ENCODE measurements around the gene GID8. TPM values are rescaled to one million over a fixed set of nuclear protein-coding genes. Genes with fewer than 3 reads are reported as not detected.

The GID8 gene
- polyA plus RNA-seq, 1 donor from 2014 or later, result 54.8 TPM

DNA sequence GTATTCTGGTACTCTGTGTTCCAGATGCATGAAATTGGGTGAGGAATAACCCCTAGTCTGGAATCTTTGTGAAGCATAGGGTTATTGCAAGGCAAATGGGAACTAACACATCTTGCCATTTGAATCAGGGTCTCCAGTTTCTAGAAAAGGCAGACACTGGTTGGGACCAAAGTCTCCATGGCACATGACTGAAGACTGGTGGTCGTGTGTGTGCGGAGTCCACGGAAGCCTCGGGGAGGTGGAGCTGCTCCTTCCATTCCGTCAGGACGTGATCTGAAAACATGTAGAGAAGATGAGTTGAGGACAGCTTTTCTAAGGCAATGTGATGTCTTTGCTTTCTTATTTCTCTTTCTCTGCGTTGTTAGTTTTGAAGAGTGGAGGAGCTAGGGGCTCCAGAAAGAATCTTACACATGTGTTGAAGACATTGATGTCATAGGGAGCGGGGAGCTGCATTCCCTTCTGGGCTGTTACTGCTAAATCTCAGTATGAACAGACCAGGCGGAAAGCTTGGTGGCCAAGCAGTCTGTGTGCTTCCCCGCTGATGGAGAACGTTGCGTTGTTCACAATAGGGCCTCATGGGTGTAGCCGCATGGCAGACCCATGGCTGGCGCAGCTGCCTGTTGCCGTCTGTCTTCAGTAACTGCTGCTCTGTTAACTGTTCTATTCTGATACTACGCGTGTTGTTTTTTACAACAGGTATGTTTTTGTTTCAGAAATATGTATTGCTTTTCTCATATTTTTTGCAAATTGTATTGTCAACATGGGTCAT, 9.8 kb downstream of the GID8 start:
- Histone ChIP-seq H3K27ac (ENCODE audit: low read length) (no peak overlapping the region), H3K4me2 (ENCODE audit: low read length) (no peak overlapping the region), H2AFZ (ENCODE audit: low read depth, low read length) (no peak overlapping the region), H4K20me1 (ENCODE audit: insufficient read depth) (no peaks in the 10 kb centered on the region), H3K36me3 (ENCODE audit: insufficient read depth, low read length) (peaks cover 10% of the 10 kb centered on the region), H3K9me2 (ENCODE audit: insufficient read depth, low read length) (no peaks in the 10 kb centered on the region), H3K9me3 (ENCODE audit: low read length) (no peaks in the 10 kb centered on the region), H3K4me3 (ENCODE audit: low read length) (no peak overlapping the region), H3K27me3 (ENCODE audit: insufficient read depth, low read depth, low read length) (no peaks in the 10 kb centered on the region), H3K9ac (ENCODE audit: low read length) (no peak overlapping the region), H3F3A (ENCODE audit: insufficient read depth, low read length, poor library complexity, severe bottlenecking) (no peaks in the 10 kb centered on the region), H3K79me2 (replicated peaks; ENCODE audit: insufficient read depth, low read length) (peaks cover 2% of the 10 kb centered on the region)
- TF ChIP-seq POLR2AphosphoS5 (IDR thresholded peaks at IDR 0.05), result no peak

DNA sequence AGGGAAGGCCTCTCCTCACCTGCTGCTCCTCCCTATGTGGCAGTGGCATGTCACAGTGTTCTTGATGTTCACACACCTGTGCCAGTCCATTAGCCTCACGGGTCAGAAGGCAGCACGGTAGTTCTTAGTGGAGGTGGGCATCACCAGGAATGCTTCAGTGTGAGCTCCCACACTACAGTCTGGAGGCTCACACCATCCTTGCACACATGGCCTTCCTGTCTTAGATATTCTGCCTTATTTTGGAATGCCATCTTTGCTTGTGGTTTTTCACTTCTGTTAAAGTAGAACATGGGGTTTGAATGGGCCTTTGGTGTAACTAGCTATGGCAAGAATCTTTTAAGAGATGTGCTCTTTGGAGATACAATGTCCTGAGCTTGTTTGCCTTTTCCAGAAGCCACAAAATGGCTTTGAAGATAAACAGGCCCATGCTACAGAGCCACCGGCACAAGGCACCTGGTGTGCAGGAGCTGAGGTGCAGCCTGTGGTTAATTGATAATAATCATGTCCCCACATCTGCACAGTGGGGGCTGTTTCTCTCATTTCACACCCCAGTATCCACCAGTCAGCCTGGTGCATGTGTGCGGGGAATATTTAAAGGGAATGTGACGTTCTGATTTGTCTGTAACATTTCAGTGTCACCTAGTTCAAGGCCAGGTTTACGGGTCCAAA, 11.3 kb downstream of the GID8 start:
- Histone ChIP-seq H3K9ac (ENCODE audit: low read length) (no peak overlapping the region), H3K9me3 (ENCODE audit: low read length) (no peaks in the 10 kb centered on the region), H3K36me3 (ENCODE audit: insufficient read depth, low read length) (peaks cover 10% of the 10 kb centered on the region), H3K27me3 (ENCODE audit: insufficient read depth, low read depth, low read length) (no peaks in the 10 kb centered on the region), H3K4me3 (ENCODE audit: low read length) (no peak overlapping the region), H3K79me2 (replicated peaks; ENCODE audit: insufficient read depth, low read length) (no peaks in the 10 kb centered on the region), H3K4me2 (ENCODE audit: low read length) (no peak overlapping the region), H3K9me2 (ENCODE audit: insufficient read depth, low read length) (no peaks in the 10 kb centered on the region), H3F3A (ENCODE audit: insufficient read depth, low read length, poor library complexity, severe bottlenecking) (no peaks in the 10 kb centered on the region), H4K20me1 (ENCODE audit: insufficient read depth) (no peaks in the 10 kb centered on the region), H3K27ac (ENCODE audit: low read length) (no peak overlapping the region), H2AFZ (ENCODE audit: low read depth, low read length) (no peak overlapping the region)
- TF ChIP-seq POLR2AphosphoS5 (IDR thresholded peaks at IDR 0.05) (no peak), RAD21 (conservative IDR thresholded peaks at IDR 0.05) (no peak)
- TF ChIP-seq, protein P1, sequence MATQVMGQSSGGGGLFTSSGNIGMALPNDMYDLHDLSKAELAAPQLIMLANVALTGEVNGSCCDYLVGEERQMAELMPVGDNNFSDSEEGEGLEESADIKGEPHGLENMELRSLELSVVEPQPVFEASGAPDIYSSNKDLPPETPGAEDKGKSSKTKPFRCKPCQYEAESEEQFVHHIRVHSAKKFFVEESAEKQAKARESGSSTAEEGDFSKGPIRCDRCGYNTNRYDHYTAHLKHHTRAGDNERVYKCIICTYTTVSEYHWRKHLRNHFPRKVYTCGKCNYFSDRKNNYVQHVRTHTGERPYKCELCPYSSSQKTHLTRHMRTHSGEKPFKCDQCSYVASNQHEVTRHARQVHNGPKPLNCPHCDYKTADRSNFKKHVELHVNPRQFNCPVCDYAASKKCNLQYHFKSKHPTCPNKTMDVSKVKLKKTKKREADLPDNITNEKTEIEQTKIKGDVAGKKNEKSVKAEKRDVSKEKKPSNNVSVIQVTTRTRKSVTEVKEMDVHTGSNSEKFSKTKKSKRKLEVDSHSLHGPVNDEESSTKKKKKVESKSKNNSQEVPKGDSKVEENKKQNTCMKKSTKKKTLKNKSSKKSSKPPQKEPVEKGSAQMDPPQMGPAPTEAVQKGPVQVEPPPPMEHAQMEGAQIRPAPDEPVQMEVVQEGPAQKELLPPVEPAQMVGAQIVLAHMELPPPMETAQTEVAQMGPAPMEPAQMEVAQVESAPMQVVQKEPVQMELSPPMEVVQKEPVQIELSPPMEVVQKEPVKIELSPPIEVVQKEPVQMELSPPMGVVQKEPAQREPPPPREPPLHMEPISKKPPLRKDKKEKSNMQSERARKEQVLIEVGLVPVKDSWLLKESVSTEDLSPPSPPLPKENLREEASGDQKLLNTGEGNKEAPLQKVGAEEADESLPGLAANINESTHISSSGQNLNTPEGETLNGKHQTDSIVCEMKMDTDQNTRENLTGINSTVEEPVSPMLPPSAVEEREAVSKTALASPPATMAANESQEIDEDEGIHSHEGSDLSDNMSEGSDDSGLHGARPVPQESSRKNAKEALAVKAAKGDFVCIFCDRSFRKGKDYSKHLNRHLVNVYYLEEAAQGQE (IDR thresholded peaks at IDR 0.05; ENCODE audit: borderline replicate concordance), result no peak

DNA sequence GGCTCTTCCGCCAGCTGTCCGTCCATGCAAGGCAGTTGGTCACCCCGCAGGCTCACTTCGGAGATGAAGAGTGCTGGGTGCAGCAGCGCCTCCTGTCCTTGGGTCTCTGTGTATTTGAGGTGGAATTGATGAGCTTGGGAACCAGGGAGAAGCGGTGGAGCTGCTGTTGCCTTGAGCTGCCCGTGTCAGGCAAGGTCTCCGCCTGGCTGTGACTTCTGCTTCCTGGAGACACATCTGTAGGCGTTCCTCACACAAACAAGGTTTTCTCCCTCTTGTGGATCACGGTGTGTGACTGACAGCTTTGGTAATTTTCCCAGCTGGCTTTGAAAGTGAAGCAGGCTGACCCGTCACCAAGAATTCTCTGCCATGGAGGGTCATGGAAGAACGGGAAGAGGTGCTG, 12.0 kb downstream of the GID8 start:
- TF ChIP-seq MXI1 (conservative IDR thresholded peaks at IDR 0.05; ENCODE audit: poor library complexity, severe bottlenecking) (no peak), EZH2 (IDR thresholded peaks at IDR 0.05; ENCODE audit: borderline replicate concordance, insufficient read depth, low read length, poor library complexity, severe bottlenecking) (no peak), EP300 (conservative IDR thresholded peaks at IDR 0.05; ENCODE audit: poor library complexity, severe bottlenecking) (no peak), POLR2AphosphoS5 (IDR thresholded peaks at IDR 0.05) (no peak), SMC3 (conservative IDR thresholded peaks at IDR 0.05; ENCODE audit: poor library complexity) (no peak)
- TF ChIP-seq, protein P2, sequence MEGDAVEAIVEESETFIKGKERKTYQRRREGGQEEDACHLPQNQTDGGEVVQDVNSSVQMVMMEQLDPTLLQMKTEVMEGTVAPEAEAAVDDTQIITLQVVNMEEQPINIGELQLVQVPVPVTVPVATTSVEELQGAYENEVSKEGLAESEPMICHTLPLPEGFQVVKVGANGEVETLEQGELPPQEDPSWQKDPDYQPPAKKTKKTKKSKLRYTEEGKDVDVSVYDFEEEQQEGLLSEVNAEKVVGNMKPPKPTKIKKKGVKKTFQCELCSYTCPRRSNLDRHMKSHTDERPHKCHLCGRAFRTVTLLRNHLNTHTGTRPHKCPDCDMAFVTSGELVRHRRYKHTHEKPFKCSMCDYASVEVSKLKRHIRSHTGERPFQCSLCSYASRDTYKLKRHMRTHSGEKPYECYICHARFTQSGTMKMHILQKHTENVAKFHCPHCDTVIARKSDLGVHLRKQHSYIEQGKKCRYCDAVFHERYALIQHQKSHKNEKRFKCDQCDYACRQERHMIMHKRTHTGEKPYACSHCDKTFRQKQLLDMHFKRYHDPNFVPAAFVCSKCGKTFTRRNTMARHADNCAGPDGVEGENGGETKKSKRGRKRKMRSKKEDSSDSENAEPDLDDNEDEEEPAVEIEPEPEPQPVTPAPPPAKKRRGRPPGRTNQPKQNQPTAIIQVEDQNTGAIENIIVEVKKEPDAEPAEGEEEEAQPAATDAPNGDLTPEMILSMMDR (IDR thresholded peaks at IDR 0.05; ENCODE audit: poor library complexity, severe bottlenecking), result no peak
- no peak overlapping the region for H3K9ac ChIP-seq (ENCODE audit: low read length)
- H3K4me2 ChIP-seq (ENCODE audit: low read length), result no peak overlapping the region
- H3K27ac ChIP-seq (ENCODE audit: low read length), result no peak overlapping the region
- H3K9me3 ChIP-seq (ENCODE audit: low read length), result no peaks in the 10 kb centered on the region
- H4K20me1 ChIP-seq (ENCODE audit: insufficient read depth), result no peaks in the 10 kb centered on the region
- H3K79me2 ChIP-seq (replicated peaks; ENCODE audit: insufficient read depth, low read length), result no peaks in the 10 kb centered on the region
- H2AFZ ChIP-seq (ENCODE audit: low read depth, low read length), result no peak overlapping the region
- H3K9me2 ChIP-seq (ENCODE audit: insufficient read depth, low read length), result no peaks in the 10 kb centered on the region
- peaks cover 10% of the 10 kb centered on the region for H3K36me3 ChIP-seq (ENCODE audit: insufficient read depth, low read length)
- H3K4me3 ChIP-seq (ENCODE audit: low read length), result no peak overlapping the region
- no peaks in the 10 kb centered on the region for H3K27me3 ChIP-seq (ENCODE audit: insufficient read depth, low read depth, low read length)
- no peaks in the 10 kb centered on the region for H3F3A ChIP-seq (ENCODE audit: insufficient read depth, low read length, poor library complexity, severe bottlenecking)
